ENCODE data around the gene PDZD7. TPM values are rescaled to one million over a fixed set of nuclear protein-coding genes. Genes with fewer than 3 reads are reported as not detected.

PDZD7 gene
- total RNA-seq, 1 experiment from 2014 or later: 0.30 TPM

DNA sequence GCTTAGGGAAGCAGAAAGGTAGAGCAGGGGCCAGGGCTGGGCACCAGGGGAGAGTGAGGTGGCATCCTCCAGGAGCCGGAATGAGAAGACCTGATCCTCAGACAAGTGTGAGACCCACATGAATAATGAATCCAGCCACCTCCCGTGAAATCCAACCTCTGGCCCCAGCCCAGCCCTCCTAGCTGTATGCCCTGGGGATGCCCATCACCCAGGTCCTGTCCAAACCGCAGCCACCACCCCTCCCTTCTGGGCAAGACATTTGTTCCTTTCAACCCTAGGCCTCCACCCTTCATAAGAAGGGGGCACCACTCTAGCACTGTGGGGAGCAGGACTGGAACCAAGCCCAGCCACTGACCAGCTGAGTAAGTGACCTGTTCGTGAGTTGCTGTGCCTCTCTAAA lies 9.7 kb downstream of the PDZD7 start:
- ChIA-PET CTCF (interaction anchor here (0.6 kb wide), 2 partner anchors 20 to 58 kb away, joined by 4 read pairs; no protein-coding TSS in a partner anchor), POLR2A (ENCODE audit: low non-redundant PET) (no interaction called here)
- no peak for DNase-seq (ENCODE audit: low spot score)
- H3K27ac ChIP-seq (ENCODE audit: low read depth, low read length, poor library complexity, severe bottlenecking): no peak overlapping the region
- no TSS peak for BruUV-seq (replicated peaks)
- TF ChIP-seq CTCF (conservative IDR thresholded peaks at IDR 0.05; ENCODE audit: low read depth, low read length) (no peak), EZH2 (IDR thresholded peaks at IDR 0.05; ENCODE audit: borderline replicate concordance, low read depth, low read length, poor library complexity, severe bottlenecking) (no peak)
- no peaks in the 10 kb centered on the region for H3K36me3 ChIP-seq (ENCODE audit: insufficient read depth, low read length, poor library complexity, severe bottlenecking)
- H3K27me3 ChIP-seq (replicated peaks; ENCODE audit: insufficient read depth, low read depth, low read length, poor library complexity): no peaks in the 10 kb centered on the region
- no peaks in the 10 kb centered on the region for H3K4me1 ChIP-seq (ENCODE audit: insufficient read depth, low read length, poor library complexity, severe bottlenecking)
- H3K4me3 ChIP-seq (ENCODE audit: low read depth, low read length, poor library complexity, severe bottlenecking): no peak overlapping the region
- intact Hi-C loops (cut with micrococcal nuclease; ENCODE audit: unreplicated experiment): no loop called here
- no peaks in the 10 kb centered on the region for H3K9me3 ChIP-seq (ENCODE audit: low read depth, low read length, poor library complexity, severe bottlenecking)

- ChIA-PET CTCF (interaction anchor here (0.6 kb wide), 1 partner anchor 21 kb away, joined by 4 read pairs; no protein-coding TSS in a partner anchor), POLR2A (ENCODE audit: low non-redundant PET) (no interaction called here)
- no TSS peak for BruUV-seq (replicated peaks)
- Histone ChIP-seq H3K36me3 (ENCODE audit: insufficient read depth, low read length, poor library complexity, severe bottlenecking) (no peaks in the 10 kb centered on the region), H3K27me3 (replicated peaks; ENCODE audit: insufficient read depth, low read depth, low read length, poor library complexity) (no peaks in the 10 kb centered on the region), H3K4me3 (ENCODE audit: low read depth, low read length, poor library complexity, severe bottlenecking) (no peak overlapping the region), H3K27ac (ENCODE audit: low read depth, low read length, poor library complexity, severe bottlenecking) (no peak overlapping the region), H3K4me1 (ENCODE audit: insufficient read depth, low read length, poor library complexity, severe bottlenecking) (no peaks in the 10 kb centered on the region), H3K9me3 (ENCODE audit: low read depth, low read length, poor library complexity, severe bottlenecking) (no peaks in the 10 kb centered on the region)
- intact Hi-C loops (cut with micrococcal nuclease; ENCODE audit: unreplicated experiment): no loop called here
- TF ChIP-seq CTCF (conservative IDR thresholded peaks at IDR 0.05; ENCODE audit: low read depth, low read length) (no peak), EZH2 (IDR thresholded peaks at IDR 0.05; ENCODE audit: borderline replicate concordance, low read depth, low read length, poor library complexity, severe bottlenecking) (no peak)
- DNase-seq (ENCODE audit: low spot score): no peak
Measured at GRCh38 chr10:101020427-101021075, 10.4 kb downstream of the PDZD7 start.

- H3K4me3 ChIP-seq (ENCODE audit: low read depth, low read length, poor library complexity, severe bottlenecking): no peak overlapping the region
- no peak for TF ChIP-seq EZH2 (IDR thresholded peaks at IDR 0.05; ENCODE audit: borderline replicate concordance, low read depth, low read length, poor library complexity, severe bottlenecking)
- TF ChIP-seq CTCF (conservative IDR thresholded peaks at IDR 0.05; ENCODE audit: low read depth, low read length): no peak
- H3K27me3 ChIP-seq (replicated peaks; ENCODE audit: insufficient read depth, low read depth, low read length, poor library complexity): no peaks in the 10 kb centered on the region
- H3K9me3 ChIP-seq (ENCODE audit: low read depth, low read length, poor library complexity, severe bottlenecking): no peaks in the 10 kb centered on the region
- ChIA-PET CTCF (interaction anchor here (0.8 to 1.0 kb wide), 4 partner anchors 10 to 123 kb away, joined by 3 to 11 read pairs (median 6); partner anchors contain the start of genes PDZD7 and SFXN3), POLR2A (ENCODE audit: low non-redundant PET) (no interaction called here)
- H3K4me1 ChIP-seq (ENCODE audit: insufficient read depth, low read length, poor library complexity, severe bottlenecking): no peaks in the 10 kb centered on the region
- no peaks in the 10 kb centered on the region for H3K36me3 ChIP-seq (ENCODE audit: insufficient read depth, low read length, poor library complexity, severe bottlenecking)
- no peak overlapping the region for H3K27ac ChIP-seq (ENCODE audit: low read depth, low read length, poor library complexity, severe bottlenecking)
- no TSS peak for BruUV-seq (replicated peaks)
- DNase-seq (ENCODE audit: low spot score): no peak
- intact Hi-C loops (cut with micrococcal nuclease; ENCODE audit: unreplicated experiment): no loop called here
Measured at GRCh38 chr10:101019440-101019703, 11.6 kb downstream of the PDZD7 start.

Data from A673 (cell line).